Activated CD8-positive, alpha-beta memory T cell treated with anti-CD3 and anti-CD28 coated beads, Interleukin-2, amount 50 U/mL, for 24 hours (primary cell): Measurements from ENCODE around the gene LMTK2.

Experiments
- DNase-seq: peaks from one replicate; pipeline ENCODE4 v3.0.0-alpha.2; 2020; ENCODE audit errors: extremely low read depth

LMTK2 gene

GRCh38 chr7:98106647-98107312 lies at the start of gene LMTK2:
Gene LMTK2, plus strand, starts transcription at chr7:98106862. Its CDS starts 316 bp downstream, at chr7:98107178.
- DNase-seq = peak; percentile 86

GRCh38 chr7:98057157-98057556 lies 49.5 kb upstream of the LMTK2 start:
- no peak for DNase-seq

- no peak for DNase-seq
Observed at GRCh38 chr7:98058186-98058585, 48.5 kb upstream of the LMTK2 start.

- no peak for DNase-seq
Observed at GRCh38 chr7:98064233-98064632, 42.4 kb upstream of the LMTK2 start.

DNA sequence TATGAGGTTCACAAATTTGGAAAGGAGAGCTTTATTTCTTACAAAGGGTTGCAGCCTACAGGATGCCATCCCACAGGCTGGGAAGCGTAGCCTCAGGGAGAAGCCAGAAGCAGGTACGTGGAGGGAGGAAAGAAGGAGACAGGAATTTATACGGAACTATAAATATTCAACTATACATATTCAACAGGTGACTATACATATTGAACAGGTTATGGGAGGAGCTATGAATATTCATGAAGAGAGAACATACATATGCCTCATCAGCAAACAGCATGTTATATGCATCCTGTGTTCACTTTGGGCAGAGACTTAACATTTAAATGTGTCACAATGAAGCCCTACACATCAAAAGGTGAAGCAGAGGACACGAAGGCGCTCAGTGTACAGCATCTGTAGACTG lies 40.5 kb upstream of the LMTK2 start:
- no peak for DNase-seq

GRCh38 chr7:98066934-98067507 lies 39.6 kb upstream of the LMTK2 start:
- DNase-seq = no peak

DNA sequence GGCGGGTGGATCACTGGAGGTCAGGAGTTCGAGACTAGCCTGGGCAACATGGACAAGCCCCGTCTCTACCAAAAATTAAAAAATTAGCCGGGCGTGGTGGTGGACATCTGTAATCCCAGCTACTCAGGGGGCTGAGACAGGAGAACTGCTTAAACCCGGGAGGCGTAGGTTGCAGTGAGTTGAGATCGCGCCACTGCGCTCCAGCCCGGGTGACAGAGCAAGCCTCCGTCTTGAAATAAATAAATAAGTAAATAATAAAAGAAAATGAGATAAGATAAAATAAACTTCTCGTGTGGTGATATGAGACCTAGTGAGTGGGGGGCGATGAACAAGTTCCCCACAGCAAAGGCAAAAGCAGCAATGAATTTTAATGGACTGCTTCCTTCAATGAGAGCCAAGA lies 33.6 kb upstream of the LMTK2 start:
- DNase-seq = no peak

DNA sequence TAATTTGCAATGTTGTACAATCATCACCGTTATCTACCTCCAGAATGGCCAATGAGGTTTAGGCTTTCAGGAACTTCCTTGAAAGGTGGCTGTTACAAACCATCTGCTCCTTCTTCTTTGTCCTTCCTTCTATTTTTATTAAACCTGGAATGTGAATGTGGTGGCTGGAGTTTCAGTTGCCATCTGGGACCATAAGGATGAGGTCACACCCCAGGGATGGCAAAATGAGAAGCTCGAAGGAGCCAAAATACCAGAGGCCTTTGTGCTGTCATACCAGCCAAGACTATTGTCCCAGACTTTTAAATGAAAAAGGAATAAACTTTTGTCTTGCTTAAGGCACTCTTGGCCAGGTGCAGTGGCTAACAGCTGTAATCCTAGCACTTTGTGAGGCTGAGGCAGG lies 30.9 kb upstream of the LMTK2 start:
- DNase-seq = no peak

- DNase-seq = no peak
Observed at GRCh38 chr7:98077762-98078161, 28.9 kb upstream of the LMTK2 start.

GRCh38 chr7:98078197-98078870 lies 28.3 kb upstream of the LMTK2 start:
- DNase-seq = no peak

DNA sequence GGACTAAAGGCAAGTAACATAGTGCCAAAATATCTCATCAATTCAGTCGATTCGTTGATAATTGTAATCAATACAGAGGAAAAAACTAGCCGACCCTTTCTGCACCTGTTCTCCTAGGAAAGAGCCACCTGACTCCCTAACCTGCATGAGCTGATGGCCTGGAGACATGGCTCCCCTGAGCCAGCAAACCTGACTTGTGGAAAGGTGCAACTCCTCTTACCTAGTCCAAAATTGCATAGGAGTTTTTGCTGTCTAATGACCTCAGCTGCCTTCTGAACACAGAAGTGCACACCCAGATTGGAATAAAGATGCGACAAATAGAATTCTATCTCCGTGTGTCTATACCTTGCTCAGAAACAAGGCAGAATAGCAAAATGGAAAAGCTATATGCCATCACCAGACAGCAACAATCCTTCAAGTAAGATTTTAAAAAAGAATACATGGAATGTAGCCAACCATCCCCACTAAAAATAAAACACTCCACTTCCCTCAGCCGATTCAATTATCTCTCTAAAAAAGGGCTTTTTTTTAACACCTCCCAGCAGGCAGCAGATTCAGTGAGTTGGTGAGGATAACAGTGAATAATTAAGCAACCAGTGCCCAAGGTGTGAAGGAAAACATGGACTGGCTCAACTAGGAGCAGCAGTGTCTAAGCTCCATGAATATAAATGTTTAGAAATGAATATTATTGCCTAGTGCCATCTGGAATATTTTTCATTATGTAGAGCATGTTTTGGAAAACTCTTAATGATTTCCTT lies 26.6 kb upstream of the LMTK2 start:
- no peak for DNase-seq

GRCh38 chr7:98081319-98081718 lies 25.3 kb upstream of the LMTK2 start:
- DNase-seq = no peak

GRCh38 chr7:98084631-98085030 lies 22.0 kb upstream of the LMTK2 start:
- DNase-seq = no peak

GRCh38 chr7:98085674-98086073 lies 21.0 kb upstream of the LMTK2 start:
- no peak for DNase-seq

DNA sequence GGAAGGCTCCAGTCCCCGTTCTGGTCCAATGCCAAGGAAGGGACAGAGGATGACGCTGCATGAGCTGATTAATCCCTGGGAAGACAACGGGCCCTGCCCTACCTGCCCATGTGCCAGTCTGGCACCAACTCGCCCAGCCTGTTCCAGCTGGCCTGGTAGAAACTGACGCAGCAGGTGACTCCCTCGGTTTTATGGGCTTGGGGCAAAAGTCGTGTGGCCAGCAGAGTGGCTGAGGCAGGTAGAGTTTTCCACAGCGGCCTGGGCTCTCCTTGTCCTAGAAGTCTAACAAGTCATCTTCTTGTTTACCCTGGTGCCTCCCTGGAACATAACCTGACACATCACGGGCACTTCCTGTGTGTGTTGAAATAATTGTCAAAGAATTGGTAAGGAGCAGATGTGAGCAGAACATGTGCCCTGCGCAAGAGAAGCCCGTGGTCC lies 20.4 kb upstream of the LMTK2 start:
- no peak for DNase-seq

DNA sequence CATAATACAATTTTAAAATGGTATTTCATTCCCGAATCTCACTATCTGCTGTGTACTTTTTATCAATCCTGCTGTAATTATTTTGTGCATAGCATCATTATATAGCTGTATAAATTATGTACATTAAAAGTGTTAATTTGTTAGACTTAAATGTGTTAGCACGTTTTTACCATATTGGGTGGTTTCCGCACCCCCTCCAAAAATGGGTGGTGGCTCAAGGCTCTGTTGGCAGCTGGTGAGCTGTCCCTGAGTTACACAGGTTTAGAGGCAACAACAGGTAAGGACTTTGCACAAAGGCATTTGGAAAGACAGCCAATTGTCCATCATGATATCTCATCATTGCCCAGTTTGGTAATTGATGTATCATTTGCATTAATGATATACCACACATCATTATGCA lies 18.6 kb upstream of the LMTK2 start:
- no peak for DNase-seq

DNA sequence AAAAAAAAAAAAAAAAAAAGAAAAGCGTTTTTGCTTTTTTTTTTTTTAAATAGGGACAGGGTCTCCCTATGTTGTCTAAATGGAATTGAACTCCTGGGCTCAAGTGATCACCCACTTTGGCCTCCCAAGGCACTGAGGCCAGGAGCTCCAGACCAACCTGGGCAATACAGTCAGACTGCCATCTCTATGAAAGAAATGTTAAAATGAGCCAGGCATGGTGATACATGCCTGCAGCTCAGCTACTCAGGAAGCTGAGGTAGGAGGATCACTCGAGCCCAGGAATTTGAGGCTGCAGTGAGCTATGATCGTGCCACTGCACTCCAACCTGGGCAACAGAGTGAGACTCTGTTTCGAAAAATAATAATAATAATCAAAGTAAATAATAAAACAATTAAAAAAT lies 16.5 kb upstream of the LMTK2 start:
- no peak for DNase-seq

DNA sequence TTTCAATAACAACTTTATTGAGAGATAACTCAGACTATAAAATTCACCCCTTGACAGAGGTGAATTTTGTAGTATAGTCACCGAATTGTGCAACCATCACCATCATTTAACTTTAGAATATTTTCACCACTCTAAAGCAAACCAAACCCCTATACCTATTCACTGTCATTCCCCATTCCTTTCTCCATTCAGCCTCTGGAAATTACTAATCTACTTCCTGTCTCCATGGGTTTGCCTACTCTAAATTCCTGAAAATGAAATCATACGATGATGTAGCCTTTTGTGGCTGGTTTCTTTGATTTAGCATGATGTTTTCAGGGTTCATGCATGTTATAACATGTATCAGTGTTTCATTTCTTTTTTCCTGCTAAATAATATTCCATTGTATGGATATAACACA lies 15.6 kb upstream of the LMTK2 start:
- no peak for DNase-seq

- no peak for DNase-seq
Observed at GRCh38 chr7:98091523-98091922, 15.1 kb upstream of the LMTK2 start.

- no peak for DNase-seq
Observed at GRCh38 chr7:98097042-98097645, 9.5 kb upstream of the LMTK2 start.

DNA sequence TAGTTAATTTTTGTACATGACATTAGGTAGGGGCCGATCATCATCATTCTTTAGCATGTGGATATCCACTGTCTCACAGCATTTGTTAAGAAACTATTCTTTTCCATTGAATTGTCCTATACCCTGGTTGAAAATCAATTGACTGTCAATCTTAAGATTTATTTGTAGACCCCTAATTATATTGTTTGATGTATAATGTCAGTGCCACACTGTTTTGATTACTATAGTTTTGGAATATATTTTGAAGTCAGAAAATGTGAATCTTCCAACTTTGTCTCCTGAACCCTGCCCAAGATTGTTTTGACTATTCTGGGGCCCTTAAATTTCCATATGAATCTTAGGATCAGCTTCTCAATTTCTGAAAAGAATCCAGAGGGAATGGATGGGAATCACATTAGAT lies 6.6 kb upstream of the LMTK2 start:
- DNase-seq = no peak

GRCh38 chr7:98102170-98102569 lies 4.5 kb upstream of the LMTK2 start:
- no peak for DNase-seq
